CD4-positive, alpha-beta T cell treated with Interleukin-6 at 100 ng/mL for 8 hours (primary cell): Measurements from ENCODE around the gene SEMA5A.

Source experiments
- DNase-seq: peaks from one replicate; pipeline ENCODE4 v3.0.0-alpha.2; 2020; ENCODE audit warnings: mixed read lengths, low spot score

SEMA5A gene

GRCh38 chr5:9278921-9279603, 266.8 kb downstream of the SEMA5A start:
- DNase-seq = no peak

DNA sequence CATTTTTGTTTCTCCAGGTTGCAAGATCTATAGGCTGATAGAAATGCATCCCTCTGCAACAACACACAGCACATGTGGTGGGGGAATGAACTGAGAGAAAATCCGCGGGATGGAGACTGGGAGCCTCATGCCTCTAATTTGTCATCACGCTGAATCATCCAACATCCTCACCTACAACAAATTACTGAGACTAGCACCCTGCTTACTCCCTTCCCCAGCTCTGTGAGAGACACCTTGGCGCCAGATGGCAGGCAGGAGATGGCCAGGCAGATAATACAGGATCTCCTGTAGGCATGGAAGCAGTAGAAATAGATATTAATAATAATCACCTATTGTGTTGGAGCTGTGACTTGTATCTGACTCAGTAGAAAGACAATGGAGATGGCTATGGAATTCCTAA, 276.9 kb downstream of the SEMA5A start:
- DNase-seq = no peak

GRCh38 chr5:9268226-9268625, 277.6 kb downstream of the SEMA5A start:
- DNase-seq = no peak

GRCh38 chr5:9265441-9266287, 280.2 kb downstream of the SEMA5A start:
- no peak for DNase-seq

DNA sequence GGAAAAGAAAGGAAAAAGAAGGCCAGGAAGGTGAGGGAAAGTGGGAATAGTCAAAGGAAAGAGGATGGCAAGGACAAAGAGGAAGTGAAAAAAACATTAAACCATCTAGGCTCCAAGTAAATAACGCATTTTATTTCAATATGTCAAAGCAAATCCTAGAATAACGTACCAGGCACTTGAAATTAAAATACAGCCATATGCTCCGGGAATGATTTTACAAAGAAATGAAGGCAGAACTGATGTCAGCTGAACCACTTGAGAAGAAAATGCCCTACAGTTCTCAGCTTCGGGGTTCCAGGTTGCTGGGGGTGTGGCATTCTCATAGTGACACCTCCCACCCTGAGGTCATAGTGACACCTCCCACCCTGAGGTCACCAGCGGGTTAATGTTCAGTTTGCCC, 281.6 kb downstream of the SEMA5A start:
- no peak for DNase-seq

GRCh38 chr5:9263656-9264055, 282.2 kb downstream of the SEMA5A start:
- no peak for DNase-seq

DNA sequence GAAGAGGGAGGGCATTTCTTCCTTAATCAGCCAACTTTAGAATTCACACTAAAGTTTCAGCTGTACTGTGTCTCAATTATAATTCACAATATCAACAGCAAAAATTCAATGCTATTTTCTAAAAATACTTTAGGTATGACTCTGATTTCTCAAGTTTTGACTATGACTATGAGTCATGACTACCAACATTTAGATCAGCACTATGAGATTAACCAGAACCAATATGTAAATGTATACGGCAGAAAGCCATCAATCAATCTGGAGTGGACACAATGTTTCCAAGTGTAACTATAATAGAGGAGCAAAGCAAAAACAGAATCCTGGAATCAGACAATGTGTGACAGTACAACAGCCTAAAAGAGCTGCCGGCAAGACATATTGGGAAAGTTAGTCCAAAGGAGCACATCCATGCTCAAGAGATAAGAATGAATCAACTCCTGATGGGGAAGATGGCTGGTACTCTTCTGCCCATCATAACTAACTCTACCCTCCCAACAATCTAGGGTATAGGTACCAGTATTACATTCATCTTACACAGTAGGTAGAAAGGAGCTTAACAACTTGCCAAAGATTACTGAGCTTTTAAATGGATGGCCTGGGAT, 294.4 kb downstream of the SEMA5A start:
- DNase-seq = no peak

DNA sequence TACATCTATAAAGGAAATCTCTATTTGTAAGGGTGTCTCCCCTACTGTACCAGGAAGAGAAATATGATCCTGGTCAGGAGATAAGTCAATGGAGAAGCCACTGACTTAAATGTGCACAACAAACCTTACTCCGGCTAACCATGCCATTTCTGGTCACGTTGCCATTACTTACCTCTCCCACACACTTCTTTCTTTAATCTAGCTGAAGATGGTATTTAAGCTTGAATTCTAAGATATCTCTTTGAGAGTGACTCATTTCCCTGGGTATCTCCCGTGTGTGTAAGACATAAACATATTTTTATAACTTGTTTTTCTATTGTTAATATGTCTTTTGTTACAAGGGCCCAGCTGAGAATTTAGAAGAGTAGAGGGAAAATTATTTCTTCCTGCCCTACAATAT, 296.6 kb downstream of the SEMA5A start:
- no peak for DNase-seq

- no peak for DNase-seq
These were observed 300.8 kb downstream of the SEMA5A start for GRCh38 chr5:9245071-9245470.

- no peak for DNase-seq
These were observed 301.5 kb downstream of the SEMA5A start for GRCh38 chr5:9244417-9244816.

DNA sequence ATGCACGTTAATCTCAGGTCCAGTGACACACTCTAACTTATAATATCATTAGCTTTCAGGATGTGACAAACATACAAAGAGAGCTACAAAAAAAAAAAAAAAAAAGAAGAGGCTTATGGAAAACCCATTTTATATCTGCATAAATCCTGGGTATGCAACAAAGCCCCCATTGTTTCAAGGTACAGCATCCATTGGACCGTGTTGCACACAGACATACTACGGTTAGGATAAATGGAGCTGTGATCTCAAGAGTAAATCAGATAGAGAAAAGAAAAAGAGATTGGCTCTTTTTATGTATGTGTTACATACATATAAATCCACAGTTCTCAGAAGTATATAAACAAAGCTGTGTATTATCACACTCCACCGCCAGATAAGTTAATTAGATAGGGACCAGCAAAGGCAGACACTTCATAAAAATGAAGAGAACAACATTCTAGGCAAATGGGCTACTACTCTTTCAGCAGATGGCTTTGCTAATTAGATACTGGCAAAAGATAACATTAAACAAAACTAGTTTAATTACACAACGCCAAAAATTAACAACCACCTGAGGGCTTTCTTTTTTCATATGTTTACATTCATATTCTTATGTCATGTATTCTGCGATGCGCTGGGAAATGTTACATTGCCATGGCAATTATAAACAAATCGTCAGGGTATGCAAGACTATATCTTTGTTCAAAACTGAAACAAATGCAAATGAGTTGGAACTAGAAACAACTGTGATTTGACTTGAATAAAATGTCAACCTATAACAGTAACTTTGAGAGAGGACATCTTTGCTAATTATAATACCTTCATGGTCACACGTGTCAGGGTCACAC, 304.2 kb downstream of the SEMA5A start:
- no peak for DNase-seq

GRCh38 chr5:9240431-9240830, 305.4 kb downstream of the SEMA5A start:
- no peak for DNase-seq

DNA sequence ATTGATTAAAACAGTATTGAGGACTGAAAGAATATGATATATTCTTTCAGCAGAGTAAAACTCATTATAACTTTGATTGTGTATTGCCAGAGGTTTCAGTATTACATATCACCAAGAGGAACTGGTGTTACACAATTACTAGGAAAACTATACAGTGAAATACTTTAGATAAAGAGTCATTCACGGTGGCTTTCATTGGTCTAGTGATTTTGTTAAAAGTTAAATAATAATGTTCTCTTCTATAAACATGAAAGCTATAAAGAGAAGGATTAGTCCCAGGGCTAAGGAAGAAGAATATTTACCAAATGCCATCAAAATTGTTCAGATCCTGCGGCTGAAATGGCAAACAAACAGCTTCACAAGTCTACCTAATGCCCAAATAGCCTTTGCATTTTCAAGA, 306.2 kb downstream of the SEMA5A start:
- DNase-seq = no peak

GRCh38 chr5:9239071-9239470, 306.8 kb downstream of the SEMA5A start:
- DNase-seq = no peak

DNA sequence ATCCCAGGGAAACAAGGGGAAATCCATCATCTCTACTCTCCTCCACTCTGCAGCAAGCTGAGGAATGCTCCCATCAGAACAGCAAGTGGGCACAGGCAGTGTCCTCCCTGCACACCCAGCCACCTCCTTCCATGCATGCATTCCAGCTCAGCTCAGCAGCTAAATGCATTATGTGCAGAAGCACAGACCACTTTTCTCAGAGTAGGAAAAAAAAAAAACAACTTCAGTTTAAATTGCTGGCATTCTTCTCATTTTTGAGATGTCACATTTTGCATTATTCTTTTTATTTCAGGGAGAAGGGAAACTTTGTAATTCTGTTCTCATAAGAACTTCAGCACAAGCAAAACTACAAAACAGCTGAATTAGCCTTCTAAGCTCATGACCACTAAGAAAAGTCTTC, 312.2 kb downstream of the SEMA5A start:
- no peak for DNase-seq

DNA sequence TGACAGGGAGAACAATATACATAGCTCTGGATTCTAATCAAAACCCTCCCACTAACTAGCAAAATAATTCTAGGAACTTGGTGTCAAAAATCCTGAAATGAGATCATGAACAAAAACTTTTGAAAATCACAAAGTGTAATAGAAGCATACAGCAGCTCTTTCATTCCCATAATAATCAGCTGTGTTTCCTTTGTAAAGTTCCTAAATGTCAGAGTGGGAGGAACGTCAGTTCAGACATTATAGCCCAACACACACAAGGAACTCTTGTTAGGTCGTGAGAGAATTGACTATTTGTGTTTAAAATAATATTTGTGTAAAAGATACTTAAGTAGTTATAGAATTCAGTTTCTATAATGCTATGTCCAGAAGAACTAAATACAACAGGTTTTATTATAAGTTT, 312.8 kb downstream of the SEMA5A start:
- no peak for DNase-seq

GRCh38 chr5:9231842-9232241, 314.0 kb downstream of the SEMA5A start:
- no peak for DNase-seq

GRCh38 chr5:9230355-9230754, 315.5 kb downstream of the SEMA5A start:
- no peak for DNase-seq

DNA sequence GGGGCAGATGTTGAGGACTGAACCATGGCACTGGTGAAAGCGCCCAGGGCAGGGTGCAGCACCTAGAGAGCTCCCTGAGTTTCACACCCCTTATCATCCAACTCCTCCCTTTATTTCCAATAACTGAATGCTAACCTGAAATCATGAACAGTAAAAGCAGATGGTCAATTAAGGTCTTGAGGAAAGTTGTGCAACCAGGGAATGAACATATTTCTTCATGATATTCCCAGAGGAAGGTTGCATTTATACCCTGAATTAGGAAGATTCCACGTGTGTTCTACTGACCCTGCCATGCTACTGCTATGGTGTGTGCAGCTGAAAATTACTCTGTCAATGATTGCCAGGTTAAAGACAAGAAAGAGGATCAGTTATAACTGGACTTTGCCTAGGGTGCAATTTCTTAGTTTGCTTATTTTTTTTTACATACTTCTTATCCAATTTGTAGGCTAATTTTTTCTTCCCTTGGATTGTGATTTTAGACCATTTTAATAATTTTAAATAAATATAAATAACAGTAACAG, 319.8 kb downstream of the SEMA5A start:
- no peak for DNase-seq

DNA sequence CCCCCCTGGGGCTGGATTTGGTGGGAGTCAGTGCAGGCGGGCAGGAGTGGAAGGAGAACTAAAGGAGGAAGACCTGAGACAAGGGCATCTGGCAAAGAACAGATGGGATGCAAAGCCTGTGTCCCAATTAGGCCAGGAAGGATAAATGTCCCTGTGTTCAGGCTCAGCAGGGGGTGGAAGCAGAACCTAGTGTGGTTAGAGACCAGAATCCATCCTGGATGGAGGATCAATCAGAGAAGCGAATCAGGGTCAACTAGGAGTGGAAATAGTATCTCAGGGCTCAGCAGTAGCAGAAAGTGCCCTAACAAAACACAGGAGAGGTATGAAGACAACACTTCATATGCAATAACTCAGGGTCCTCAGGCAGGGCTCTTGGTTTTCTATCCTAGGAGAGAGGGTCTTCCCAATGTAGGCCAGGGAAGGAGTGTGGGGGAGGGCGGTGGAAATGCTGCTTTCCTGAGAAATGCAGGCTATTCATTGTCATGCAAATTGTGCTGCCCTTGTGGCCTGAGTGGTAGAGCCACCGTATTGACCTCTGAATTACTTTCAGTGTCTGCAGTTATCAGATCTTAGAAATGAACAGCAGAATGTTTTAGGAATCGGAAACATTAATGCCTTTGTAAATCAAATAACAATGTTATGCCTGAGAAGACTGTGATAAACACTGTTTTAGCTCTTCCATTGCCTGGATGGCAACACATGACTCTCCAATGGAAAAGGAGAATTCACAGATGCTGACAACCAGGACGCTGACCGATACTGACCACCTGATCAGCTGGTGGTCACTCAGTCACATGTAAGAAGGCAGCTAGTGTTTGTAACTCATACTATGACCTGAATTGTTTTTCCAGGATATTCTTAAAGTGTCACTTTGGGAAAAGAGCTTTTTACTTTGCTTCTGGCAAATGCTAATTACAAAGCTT, 323.6 kb downstream of the SEMA5A start:
- no peak for DNase-seq

DNA sequence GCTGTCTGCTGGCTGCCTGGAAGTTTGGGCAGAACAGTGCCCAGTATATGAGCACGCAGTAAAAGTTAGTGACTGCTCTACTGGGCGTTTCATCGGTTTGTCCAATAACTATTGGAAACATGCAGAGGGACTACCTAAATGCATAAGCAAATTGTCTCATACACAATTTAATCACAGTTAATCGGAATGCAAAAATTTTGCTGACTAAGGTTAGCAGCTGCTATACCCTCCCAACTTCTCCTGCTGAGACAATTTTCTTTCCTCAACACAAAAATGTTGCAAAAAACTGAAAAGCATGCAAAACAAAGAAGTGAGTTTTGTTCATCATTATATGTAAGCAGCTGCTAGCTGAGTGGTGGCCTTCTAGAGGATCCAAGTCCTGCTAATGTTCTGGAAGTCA, 327.5 kb downstream of the SEMA5A start:
- DNase-seq = no peak
